Stimulated activated CD8-positive, alpha-beta memory T cell treated with anti-CD3 and anti-CD28 coated beads, Interleukin-15, amount 100 ng/mL, for 24 hours (primary cell): Measurements from ENCODE around the gene OXER1.

ENCODE experiments used
- DNase-seq: peaks from one replicate; pipeline ENCODE4 v3.0.0-alpha.2; 2020; ENCODE audit warnings: low read depth

OXER1 gene

GRCh38 chr2:42769583-42770287 lies 5.8 kb upstream of the OXER1 start:
- no peak for DNase-seq

DNA sequence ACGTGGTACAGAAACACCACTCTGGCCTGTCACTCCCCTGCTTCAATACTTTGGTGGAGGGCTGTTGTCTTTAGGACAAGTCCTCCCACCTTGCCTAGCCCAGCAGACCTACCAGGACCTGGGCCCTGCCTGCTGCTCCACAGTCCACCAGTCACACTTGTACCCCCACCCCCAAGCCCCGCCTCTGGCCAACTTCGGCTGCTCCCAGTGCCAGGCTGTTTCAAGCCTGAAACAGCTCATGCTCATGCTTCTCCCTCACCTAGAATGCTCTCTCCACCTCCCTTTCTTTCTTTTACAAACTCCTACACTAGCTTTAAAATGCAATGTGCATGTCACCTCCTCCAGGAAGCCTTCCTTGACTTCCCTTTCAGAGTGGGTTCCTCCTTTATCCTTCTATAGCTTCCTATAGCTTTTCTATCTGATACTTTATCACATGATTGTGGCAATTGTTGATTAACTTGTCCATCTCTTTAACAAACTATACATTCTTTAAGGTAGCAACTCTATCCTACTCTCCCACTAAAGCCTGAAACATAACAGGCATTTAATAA lies 4.8 kb upstream of the OXER1 start:
- no peak for DNase-seq

DNA sequence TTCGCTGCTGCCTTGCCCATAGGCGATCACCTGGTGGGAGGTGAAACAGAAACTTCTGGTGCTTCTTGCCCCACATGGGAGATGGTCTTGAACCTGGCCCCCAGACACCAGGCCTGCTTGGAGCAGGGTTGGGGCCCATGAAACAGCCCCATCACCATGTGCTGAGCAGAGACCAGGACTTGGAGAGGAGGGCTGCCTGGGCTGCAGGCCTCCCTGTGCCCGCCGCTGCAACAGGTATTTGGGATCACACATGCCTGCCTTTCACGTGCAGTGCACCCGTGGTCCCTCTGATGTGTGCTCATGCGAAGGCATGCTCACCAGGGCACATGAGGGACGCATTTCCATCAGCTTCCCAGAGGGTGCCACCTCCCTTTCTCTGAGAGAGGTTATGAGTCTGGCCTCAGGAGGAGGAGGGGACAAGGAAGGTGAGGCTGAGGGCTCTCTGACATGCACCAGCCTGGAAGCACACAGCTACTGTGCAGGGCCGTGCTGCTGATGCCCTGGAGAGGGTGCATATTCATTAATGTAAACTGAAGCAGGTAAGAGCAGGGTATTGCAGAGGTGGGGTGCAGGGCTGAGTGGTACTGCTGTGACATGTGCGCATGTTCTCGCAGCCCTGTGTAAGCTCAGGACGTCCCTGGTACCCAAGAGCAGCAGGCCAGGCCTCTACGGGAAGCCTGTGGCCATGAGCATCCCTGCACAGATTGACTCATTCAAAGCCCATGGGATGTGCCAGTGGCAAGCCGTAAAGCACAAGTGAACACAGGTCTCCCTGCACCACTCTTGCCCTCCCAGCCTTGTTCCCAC lies 4.2 kb upstream of the OXER1 start:
- DNase-seq: no peak

DNA sequence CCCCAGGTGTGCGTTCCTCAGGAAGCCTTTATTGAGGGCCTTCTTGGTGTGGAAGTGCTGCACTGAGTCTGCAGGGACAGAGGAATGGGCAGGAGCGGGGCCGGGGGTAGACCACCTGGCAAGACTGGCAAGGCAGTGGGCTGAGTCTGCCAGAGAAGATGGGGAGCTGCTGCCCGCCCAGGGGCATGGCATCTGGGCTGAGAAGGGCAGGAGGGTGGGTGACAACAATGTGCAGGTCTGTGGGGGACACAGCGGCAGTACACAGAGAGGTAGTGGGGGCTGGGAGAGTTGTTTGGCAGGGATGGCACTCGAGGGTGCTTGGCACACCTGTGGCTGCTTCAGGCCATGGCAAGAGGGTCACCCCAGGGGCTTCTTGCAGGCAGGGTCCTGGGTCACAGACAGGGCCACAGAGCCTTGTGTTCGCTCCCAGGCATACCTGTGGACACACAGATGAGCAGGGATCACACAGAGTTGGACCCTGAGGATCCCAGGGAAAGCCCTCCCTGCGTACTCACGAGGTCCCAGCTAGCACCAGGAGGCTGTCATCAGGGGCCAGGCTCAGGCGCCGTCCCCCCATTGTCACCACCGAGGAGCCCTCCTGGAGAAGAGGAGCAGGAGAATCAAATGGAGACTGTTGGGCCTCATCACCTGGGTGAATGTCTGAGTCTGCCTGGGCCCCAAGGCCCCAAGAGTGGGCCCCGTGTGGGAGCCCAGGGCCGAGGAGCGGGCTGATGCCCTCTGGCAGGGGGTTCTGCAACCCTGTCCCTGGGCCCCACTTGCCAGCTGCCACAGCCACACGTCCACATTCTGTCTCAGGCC lies 3.4 kb upstream of the OXER1 start:
- DNase-seq: no peak

- DNase-seq: no peak
These were observed 1.8 kb upstream of the OXER1 start for GRCh38 chr2:42765686-42766085.

DNA sequence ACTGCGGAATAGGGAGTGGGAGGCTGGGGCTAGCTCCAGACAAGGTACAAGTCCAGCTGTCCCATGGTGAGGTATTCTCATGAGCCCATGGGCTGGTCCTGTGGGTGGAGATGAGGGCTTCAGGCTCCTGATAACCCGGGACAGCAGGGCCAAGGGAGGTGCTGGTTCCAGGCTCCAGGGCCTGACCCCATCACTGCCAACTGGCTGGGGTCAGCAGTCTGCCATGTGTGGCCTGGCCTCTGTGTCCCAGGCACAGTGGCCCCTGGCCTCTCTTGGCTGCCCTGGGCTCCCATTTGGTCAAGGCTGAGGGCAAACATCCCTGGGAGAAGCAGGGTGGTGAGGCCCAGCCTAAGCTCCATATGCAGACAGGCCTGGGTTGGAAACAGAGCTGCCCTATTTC lies 966 bp upstream of the OXER1 start:
- no peak for DNase-seq

- no peak for DNase-seq
These were observed 821 bp downstream of the OXER1 start for GRCh38 chr2:42762823-42763804.

DNA sequence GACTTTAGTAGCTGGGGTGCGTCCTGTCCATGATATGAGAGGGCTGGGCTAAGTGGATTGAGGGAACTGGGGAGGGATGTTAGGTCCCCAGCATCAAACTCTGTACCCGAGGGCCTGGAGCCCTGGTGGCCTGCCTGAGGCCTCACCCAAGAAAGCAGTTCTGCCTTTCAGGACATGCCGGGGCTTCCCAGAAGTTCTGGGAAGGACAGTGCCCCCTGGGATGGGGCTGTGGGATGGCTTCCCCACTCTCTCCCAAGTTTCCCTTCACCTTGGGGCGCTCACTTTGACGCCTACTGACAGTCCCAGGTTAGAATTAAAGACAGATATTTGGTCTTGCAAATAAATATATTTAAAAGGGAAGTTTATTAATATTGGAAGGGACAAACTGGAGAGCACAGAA lies 1.8 kb downstream of the OXER1 start:
- no peak for DNase-seq

GRCh38 chr2:42761554-42761953 lies 2.4 kb downstream of the OXER1 start:
- no peak for DNase-seq

DNA sequence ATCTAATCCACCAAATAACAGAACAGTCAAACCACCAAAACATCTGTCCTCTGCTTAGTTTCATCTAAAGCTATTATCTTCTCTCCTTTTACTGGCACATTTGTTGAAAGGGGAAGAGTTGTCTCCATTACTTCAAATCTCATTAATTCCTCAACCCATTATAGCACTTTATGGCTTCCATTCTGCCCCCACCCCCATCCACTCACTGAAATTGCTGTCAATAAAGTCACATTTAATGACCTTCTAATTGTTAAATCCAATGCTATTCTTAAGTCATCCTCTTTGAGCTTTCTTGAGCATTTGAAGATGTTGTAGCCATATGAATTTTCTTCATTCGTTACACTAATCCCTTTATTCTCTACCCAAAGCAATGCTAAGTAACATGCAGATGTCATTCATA lies 5.2 kb downstream of the OXER1 start:
- DNase-seq: no peak

GRCh38 chr2:42757981-42758740 lies 5.8 kb downstream of the OXER1 start:
- no peak for DNase-seq

DNA sequence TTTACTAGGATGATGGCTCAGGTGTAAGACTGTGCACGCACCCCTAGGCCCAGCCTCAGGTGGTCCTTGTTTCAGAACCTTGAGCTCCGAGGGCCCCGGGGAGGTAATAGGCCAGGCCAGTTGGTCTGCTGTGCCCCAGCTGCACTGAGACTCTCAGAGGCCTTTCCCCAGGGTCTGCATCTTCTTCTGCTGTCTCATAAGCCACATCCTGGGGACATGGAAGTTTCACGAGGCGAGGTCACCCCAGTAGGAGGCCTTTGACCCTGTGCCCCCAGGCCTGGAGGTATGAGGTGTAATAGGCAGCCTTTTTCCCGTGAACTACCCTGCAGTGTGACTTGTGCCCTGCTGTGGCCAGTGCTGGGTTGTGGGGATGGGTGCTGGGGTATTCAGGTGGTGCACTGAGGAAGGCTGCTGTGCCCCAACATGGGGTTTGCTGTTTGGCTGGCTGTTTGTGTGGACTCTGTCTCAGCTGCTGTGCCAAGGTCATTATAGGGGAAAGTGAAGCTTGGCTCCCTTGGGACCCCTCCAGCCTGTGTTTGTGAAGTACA lies 6.9 kb downstream of the OXER1 start:
- DNase-seq: no peak

GRCh38 chr2:42756150-42756775 lies 7.7 kb downstream of the OXER1 start:
- DNase-seq: no peak

DNA sequence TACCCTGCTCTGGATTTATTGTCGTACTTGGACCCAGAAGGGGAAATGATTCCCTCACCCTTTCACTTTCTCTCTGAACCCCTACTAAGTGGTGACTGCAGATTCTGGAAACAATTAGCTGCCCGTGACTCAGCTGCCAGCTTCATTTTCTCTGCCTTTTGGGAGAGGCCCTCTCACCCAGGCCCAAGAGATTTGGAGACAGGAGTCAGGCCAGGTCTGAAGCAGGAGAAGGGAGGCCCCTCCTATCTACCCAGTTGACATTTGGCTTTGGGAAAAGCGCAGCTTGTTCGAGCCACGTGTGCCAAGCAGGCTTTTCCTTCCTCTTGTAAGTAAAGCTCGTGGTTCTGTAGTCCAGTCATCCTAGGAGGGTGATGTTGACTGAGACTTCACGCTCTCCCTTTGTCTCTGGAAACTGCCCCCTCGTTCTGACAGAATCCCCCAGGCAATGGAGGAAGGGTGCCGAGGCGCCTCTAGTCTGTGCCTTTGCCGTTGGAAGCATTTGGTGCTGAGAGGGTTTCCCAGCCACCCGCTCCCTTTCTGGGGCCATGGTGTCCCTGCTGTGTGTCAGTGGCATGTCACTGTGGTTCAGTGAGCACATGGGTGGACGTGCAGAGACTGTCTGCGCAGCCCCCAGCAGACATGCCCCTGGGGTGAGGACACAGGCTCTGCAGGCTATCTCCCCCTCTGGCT lies 8.6 kb downstream of the OXER1 start:
- DNase-seq: no peak

- no peak for DNase-seq
These were observed 9.2 kb downstream of the OXER1 start for GRCh38 chr2:42754776-42755140.

DNA sequence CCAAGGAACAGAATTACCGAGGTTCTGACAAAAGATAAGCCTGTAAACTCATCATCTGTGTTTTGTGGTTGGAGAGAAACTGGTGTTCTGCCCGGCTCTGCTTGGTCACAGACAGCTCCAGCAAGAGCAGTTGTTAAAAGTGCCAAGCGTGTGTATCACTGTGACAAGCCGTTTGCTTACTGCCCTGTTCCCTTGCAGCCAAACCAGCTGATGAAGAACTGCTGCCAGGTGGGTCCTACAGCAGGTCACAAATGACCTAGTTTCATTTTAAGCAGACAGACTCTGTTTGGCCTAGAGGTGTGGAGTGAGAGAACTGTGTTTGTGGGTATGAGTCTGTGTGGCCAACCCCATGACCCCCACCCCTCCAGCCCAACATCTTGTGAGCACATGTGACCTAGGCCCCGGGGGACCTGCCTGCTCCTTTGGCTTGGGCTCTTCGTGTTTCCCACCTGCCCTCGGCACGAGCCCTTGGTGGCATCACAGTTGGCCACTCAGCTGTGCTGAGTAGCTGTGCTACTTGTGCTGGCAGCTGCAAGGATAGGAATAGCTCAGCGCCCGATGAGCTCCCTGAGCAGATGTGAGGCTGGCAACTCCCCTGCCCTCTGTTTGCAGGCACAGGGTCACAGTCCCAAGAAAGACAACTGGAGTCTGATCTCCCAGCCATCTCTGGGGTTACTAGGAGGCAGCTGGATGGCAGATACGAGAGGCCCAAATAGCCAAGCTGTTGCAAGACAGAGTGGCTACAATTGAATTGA lies 9.7 kb downstream of the OXER1 start:
- no peak for DNase-seq

- no peak for DNase-seq
These were observed 10.8 kb downstream of the OXER1 start for GRCh38 chr2:42752816-42753813.
